ENCODE results near the gene GPATCH3. TPM values are rescaled to one million over a fixed set of nuclear protein-coding genes. Genes with fewer than 3 reads are reported as not detected.

The GPATCH3 gene
- total RNA-seq, 1 experiment from 2014 or later, result 20.6 TPM

DNA sequence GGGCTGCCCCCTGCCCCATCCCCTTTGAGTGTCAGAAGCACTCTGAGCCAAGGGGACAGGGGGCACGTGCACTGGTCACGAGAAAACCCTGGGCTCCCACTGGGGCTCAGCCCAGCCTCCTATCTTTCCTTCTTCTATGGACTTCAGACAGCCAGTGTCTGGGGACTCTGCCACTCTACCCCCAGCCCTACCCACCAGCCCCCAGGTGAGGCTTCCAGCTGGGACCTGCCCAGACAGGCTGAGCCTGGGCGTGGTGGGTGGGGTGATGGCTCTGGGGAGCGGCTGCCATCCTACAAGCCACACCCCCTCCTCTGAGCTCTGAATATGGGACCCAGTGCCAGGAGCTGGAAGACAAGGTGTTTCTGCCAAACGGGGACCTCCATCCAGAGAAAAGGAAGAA lies 45.4 kb downstream of the GPATCH3 start:
- Histone ChIP-seq H3K36me3 (ENCODE audit: control insufficient read depth, insufficient read depth, low read length) (no peaks in the 10 kb centered on the region), H3K4me1 (no peaks in the 10 kb centered on the region), H3K27me3 (replicated peaks; ENCODE audit: control insufficient read depth, insufficient read depth, low read length) (no peaks in the 10 kb centered on the region), H3K9me3 (no peaks in the 10 kb centered on the region), H3K4me3 (ENCODE audit: low read depth, low read length) (no peak overlapping the region)
- intact Hi-C loops (cut with micrococcal nuclease; ENCODE audit: unreplicated experiment), result no loop called here
- TF ChIP-seq, protein P1, sequence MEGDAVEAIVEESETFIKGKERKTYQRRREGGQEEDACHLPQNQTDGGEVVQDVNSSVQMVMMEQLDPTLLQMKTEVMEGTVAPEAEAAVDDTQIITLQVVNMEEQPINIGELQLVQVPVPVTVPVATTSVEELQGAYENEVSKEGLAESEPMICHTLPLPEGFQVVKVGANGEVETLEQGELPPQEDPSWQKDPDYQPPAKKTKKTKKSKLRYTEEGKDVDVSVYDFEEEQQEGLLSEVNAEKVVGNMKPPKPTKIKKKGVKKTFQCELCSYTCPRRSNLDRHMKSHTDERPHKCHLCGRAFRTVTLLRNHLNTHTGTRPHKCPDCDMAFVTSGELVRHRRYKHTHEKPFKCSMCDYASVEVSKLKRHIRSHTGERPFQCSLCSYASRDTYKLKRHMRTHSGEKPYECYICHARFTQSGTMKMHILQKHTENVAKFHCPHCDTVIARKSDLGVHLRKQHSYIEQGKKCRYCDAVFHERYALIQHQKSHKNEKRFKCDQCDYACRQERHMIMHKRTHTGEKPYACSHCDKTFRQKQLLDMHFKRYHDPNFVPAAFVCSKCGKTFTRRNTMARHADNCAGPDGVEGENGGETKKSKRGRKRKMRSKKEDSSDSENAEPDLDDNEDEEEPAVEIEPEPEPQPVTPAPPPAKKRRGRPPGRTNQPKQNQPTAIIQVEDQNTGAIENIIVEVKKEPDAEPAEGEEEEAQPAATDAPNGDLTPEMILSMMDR (IDR thresholded peaks at IDR 0.05; ENCODE audit: insufficient read depth in 1 of 2, low read depth in 1 of 2, low read length in 1 of 2, severe bottlenecking in 1 of 2, unreplicated experiment in 1 of 2), result no peak
- ChIA-PET POLR2A (no interaction called here), CTCF (no interaction called here)
- no TSS peak for BruUV-seq (replicated peaks)
- DNase-seq, result no peak
- H3K4me1 Mint-ChIP-seq (ENCODE audit: low read depth, unreplicated experiment), result no peaks in the 10 kb centered on the region
- H3K9me3 Mint-ChIP-seq (ENCODE audit: unreplicated experiment), result no peaks in the 10 kb centered on the region
- peaks cover 22% of the 10 kb centered on the region for H3K36me3 Mint-ChIP-seq (ENCODE audit: insufficient read depth, unreplicated experiment)
- H3K27me3 Mint-ChIP-seq (ENCODE audit: insufficient read depth, unreplicated experiment), result no peaks in the 10 kb centered on the region
- no peak overlapping the region for H3K4me3 Mint-ChIP-seq (ENCODE audit: unreplicated experiment)
- no peak overlapping the region for H3K27ac Mint-ChIP-seq (ENCODE audit: unreplicated experiment)

DNA sequence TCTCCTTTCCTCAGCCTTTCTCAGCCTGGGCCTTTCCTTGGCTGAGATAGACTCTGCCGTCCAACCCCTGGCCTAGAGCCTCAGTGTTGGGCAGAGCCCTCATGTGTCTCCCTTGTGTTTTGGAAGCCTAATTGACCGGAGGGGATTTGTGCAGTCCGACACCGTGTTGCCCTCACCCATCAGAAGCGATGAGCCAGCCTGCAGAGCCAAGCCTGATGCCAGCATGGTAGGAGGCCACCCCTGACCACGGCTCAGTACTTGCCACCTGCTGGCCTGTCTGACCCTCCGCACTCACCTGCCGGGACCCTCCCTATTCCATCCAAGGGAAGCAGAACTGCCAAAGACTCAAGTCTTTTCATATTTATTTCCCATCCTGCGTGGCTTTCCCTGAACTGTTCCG lies 46.7 kb downstream of the GPATCH3 start:
- Mint-ChIP-seq H3K27me3 (ENCODE audit: insufficient read depth, unreplicated experiment) (no peaks in the 10 kb centered on the region), H3K9me3 (ENCODE audit: unreplicated experiment) (no peaks in the 10 kb centered on the region), H3K4me1 (ENCODE audit: low read depth, unreplicated experiment) (no peaks in the 10 kb centered on the region), H3K36me3 (ENCODE audit: insufficient read depth, unreplicated experiment) (peaks cover 22% of the 10 kb centered on the region), H3K27ac (ENCODE audit: unreplicated experiment) (no peak overlapping the region), H3K4me3 (ENCODE audit: unreplicated experiment) (no peak overlapping the region)
- Histone ChIP-seq H3K27me3 (replicated peaks; ENCODE audit: control insufficient read depth, insufficient read depth, low read length) (no peaks in the 10 kb centered on the region), H3K36me3 (ENCODE audit: control insufficient read depth, insufficient read depth, low read length) (no peaks in the 10 kb centered on the region), H3K4me1 (no peaks in the 10 kb centered on the region), H3K9me3 (no peaks in the 10 kb centered on the region), H3K4me3 (ENCODE audit: low read depth, low read length) (no peak overlapping the region)
- ChIA-PET POLR2A (no interaction called here), CTCF (no interaction called here)
- no peak for DNase-seq
- no TSS peak for BruUV-seq (replicated peaks)
- intact Hi-C loops (cut with micrococcal nuclease; ENCODE audit: unreplicated experiment), result loop anchor here (1.0 kb wide), 2 partner anchors 12 to 25 kb away; no protein-coding TSS in a partner anchor
- TF ChIP-seq, protein P1 (IDR thresholded peaks at IDR 0.05; ENCODE audit: insufficient read depth in 1 of 2, low read depth in 1 of 2, low read length in 1 of 2, severe bottlenecking in 1 of 2, unreplicated experiment in 1 of 2), result no peak

DNA sequence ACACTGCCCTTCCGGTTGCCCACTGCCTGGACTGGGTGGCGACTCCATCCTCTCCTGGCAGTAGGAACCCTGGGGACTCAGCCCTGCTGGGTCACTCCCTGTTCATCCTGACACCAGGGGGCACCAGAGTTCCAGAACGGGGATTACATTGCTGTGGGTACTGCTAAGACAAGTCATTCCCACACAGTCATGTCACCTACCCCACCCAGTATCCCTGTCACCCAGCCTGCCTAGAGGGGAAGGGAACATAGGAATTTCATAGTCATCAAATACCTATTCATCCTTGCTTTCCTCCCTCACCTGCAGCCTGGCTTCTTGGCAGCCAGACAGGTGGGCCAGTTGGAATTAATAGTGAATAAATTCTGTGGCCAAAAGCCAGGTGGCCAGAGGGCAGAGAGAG lies 47.1 kb downstream of the GPATCH3 start:
- TF ChIP-seq, protein P1 (IDR thresholded peaks at IDR 0.05; ENCODE audit: insufficient read depth in 1 of 2, low read depth in 1 of 2, low read length in 1 of 2, severe bottlenecking in 1 of 2, unreplicated experiment in 1 of 2), result peak; percentile 54 to 72
- H3K27ac Mint-ChIP-seq (ENCODE audit: unreplicated experiment), result no peak overlapping the region
- peaks cover 22% of the 10 kb centered on the region for H3K36me3 Mint-ChIP-seq (ENCODE audit: insufficient read depth, unreplicated experiment)
- no peaks in the 10 kb centered on the region for H3K27me3 ChIP-seq (replicated peaks; ENCODE audit: control insufficient read depth, insufficient read depth, low read length)
- H3K4me3 Mint-ChIP-seq (ENCODE audit: unreplicated experiment), result no peak overlapping the region
- POLR2A ChIA-PET, result no interaction called here
- DNase-seq, result peak; percentile 84 to 87
- no peaks in the 10 kb centered on the region for H3K9me3 ChIP-seq
- H3K4me1 Mint-ChIP-seq (ENCODE audit: low read depth, unreplicated experiment), result no peaks in the 10 kb centered on the region
- no TSS peak for BruUV-seq (replicated peaks)
- CTCF ChIA-PET, result no interaction called here
- no peaks in the 10 kb centered on the region for H3K4me1 ChIP-seq
- H3K4me3 ChIP-seq (ENCODE audit: low read depth, low read length), result no peak overlapping the region
- H3K27me3 Mint-ChIP-seq (ENCODE audit: insufficient read depth, unreplicated experiment), result no peaks in the 10 kb centered on the region
- H3K36me3 ChIP-seq (ENCODE audit: control insufficient read depth, insufficient read depth, low read length), result no peaks in the 10 kb centered on the region
- intact Hi-C loops (cut with micrococcal nuclease; ENCODE audit: unreplicated experiment), result loop anchor here (1.0 kb wide), 2 partner anchors 12 to 25 kb away; no protein-coding TSS in a partner anchor
- no peaks in the 10 kb centered on the region for H3K9me3 Mint-ChIP-seq (ENCODE audit: unreplicated experiment)
